ENCODE measurements around the gene NINL. TPM values are rescaled to one million over a fixed set of nuclear protein-coding genes. Genes with fewer than 3 reads are reported as not detected.

The NINL gene
- total RNA-seq, 4 donors from 2014 or later, result 3.0 to 5.8 (median 3.7) TPM

GRCh38 chr20:25480797-25481196 lies 104.5 kb downstream of the NINL start:
- H3K27me3 ChIP-seq, result no peaks in the 10 kb centered on the region
- intact Hi-C loops (cut with DNase I), result no loop called here
- WGBS, result 88% methylated on average over 9 of the region's 9 CpGs
- no peak overlapping the region for H3K4me3 ChIP-seq
- H3K4me1 ChIP-seq, result no peaks in the 10 kb centered on the region
- H3K9me3 ChIP-seq, result no peaks in the 10 kb centered on the region
- peaks cover 4 to 71% (median 33%) of the 10 kb centered on the region in 4 donors for H3K36me3 ChIP-seq
- TF ChIP-seq POLR2A (IDR thresholded peaks at IDR 0.05; ENCODE audit: low read depth), result no peak
- no peak for TF ChIP-seq EP300 (IDR thresholded peaks at IDR 0.05)
- no peak for TF ChIP-seq CTCF (IDR thresholded peaks at IDR 0.05)
- TF ChIP-seq POLR2AphosphoS5 (IDR thresholded peaks at IDR 0.05), result no peak
- H3K27ac ChIP-seq (replicated peaks in 1 of 4), result no peak overlapping the region
- DNase-seq (ENCODE audit: extremely low spot score), result no peak

- Histone ChIP-seq H3K9me3 (no peaks in the 10 kb centered on the region), H3K27me3 (no peaks in the 10 kb centered on the region), H3K27ac (replicated peaks in 1 of 4) (no peak overlapping the region), H3K36me3 (peaks cover 4 to 73% (median 34%) of the 10 kb centered on the region in 4 donors), H3K4me1 (no peaks in the 10 kb centered on the region), H3K4me3 (no peak overlapping the region)
- WGBS, result 92% methylated on average over 7 of the region's 7 CpGs
- TF ChIP-seq POLR2A (IDR thresholded peaks at IDR 0.05; ENCODE audit: low read depth) (no peak), CTCF (IDR thresholded peaks at IDR 0.05) (no peak), EP300 (IDR thresholded peaks at IDR 0.05) (no peak), POLR2AphosphoS5 (IDR thresholded peaks at IDR 0.05) (no peak)
- intact Hi-C loops (cut with DNase I), result no loop called here
- DNase-seq (ENCODE audit: extremely low spot score), result no peak
Observed at GRCh38 chr20:25480156-25480555, 105.2 kb downstream of the NINL start.

GRCh38 chr20:25479638-25480037 lies 105.7 kb downstream of the NINL start:
- 79% methylated on average over 4 of the region's 5 CpGs for WGBS
- no peak for TF ChIP-seq POLR2A (IDR thresholded peaks at IDR 0.05; ENCODE audit: low read depth)
- no peak for TF ChIP-seq EP300 (IDR thresholded peaks at IDR 0.05)
- TF ChIP-seq CTCF (IDR thresholded peaks at IDR 0.05), result no peak
- no peak for TF ChIP-seq POLR2AphosphoS5 (IDR thresholded peaks at IDR 0.05)
- intact Hi-C loops (cut with DNase I), result no loop called here
- Histone ChIP-seq H3K27me3 (no peaks in the 10 kb centered on the region), H3K4me1 (no peaks in the 10 kb centered on the region), H3K27ac (replicated peaks in 1 of 4) (no peak overlapping the region), H3K9me3 (no peaks in the 10 kb centered on the region), H3K4me3 (no peak overlapping the region), H3K36me3 (peaks cover 4 to 68% (median 31%) of the 10 kb centered on the region in 4 donors)
- DNase-seq (ENCODE audit: extremely low spot score), result no peak

GRCh38 chr20:25478889-25479568 lies 106.3 kb downstream of the NINL start:
- no peaks in the 10 kb centered on the region for H3K27me3 ChIP-seq
- H3K4me3 ChIP-seq, result no peak overlapping the region
- no peak for DNase-seq (ENCODE audit: extremely low spot score)
- TF ChIP-seq CTCF (IDR thresholded peaks at IDR 0.05) (no peak), POLR2AphosphoS5 (IDR thresholded peaks at IDR 0.05) (no peak)
- WGBS, result 87% methylated on average over 21 of the region's 24 CpGs
- peaks cover 4 to 64% (median 32%) of the 10 kb centered on the region in 4 donors for H3K36me3 ChIP-seq
- H3K27ac ChIP-seq (replicated peaks in 1 of 4), result no peak overlapping the region
- intact Hi-C loops (cut with DNase I), result no loop called here
- no peaks in the 10 kb centered on the region for H3K4me1 ChIP-seq
- H3K9me3 ChIP-seq, result no peaks in the 10 kb centered on the region

Measured in esophagus muscularis mucosa (tissue), 4 donors.